ENCODE data around the gene RSRC1.

DNA sequence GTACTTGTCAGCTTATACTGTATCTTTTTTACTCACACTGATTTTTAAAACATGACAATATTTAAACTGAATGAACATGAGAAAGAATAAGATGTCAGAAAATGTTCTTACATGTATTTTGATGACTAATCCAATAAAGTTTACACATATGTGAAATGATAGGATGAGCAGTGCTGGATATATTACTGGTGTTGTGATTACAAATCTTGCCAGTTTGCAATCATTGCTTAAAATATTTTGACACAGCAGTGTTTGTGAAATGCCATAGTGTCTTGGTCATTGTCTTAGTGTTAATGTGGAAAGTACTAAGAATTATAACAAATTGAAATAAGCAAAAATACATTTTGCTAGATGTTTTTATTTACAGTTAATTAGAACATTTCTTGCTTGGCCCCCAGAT lies 342.4 kb downstream of the RSRC1 start:
- TF ChIP-seq, protein P1, sequence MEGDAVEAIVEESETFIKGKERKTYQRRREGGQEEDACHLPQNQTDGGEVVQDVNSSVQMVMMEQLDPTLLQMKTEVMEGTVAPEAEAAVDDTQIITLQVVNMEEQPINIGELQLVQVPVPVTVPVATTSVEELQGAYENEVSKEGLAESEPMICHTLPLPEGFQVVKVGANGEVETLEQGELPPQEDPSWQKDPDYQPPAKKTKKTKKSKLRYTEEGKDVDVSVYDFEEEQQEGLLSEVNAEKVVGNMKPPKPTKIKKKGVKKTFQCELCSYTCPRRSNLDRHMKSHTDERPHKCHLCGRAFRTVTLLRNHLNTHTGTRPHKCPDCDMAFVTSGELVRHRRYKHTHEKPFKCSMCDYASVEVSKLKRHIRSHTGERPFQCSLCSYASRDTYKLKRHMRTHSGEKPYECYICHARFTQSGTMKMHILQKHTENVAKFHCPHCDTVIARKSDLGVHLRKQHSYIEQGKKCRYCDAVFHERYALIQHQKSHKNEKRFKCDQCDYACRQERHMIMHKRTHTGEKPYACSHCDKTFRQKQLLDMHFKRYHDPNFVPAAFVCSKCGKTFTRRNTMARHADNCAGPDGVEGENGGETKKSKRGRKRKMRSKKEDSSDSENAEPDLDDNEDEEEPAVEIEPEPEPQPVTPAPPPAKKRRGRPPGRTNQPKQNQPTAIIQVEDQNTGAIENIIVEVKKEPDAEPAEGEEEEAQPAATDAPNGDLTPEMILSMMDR (IDR thresholded peaks at IDR 0.05): no peak
- TF ChIP-seq POLR2A (IDR thresholded peaks at IDR 0.05): no peak
